ENCODE results near the gene ZNF516. TPM values are rescaled to one million over a fixed set of nuclear protein-coding genes. Genes with fewer than 3 reads are reported as not detected.

The ZNF516 gene
- total and polyA plus RNA-seq, 7 donors = 2.4 to 20.6 (median 9.6) TPM

DNA sequence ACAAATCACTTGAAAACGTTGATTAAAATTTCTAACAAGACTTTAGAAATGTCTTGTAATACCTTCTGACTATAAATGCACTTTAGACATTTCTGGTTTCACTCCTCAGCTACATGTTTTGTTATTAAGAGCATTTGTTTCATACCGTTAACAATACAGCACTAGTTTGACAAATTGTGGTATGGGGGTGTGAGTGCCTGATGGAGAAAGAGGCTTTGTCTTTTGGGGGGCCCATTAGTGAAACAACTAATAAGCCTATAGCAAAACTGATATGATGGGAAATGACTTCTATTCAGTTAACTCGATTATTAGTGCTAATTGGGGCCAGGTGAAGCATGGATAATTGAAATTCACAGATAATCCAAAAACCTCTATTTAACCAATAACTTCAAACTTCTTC, 30.9 kb upstream of the ZNF516 start:
- WGBS, 3 donors = 53 to 62% (median 54%) methylated on average over 3 of the region's 3 CpGs
- H3K36me3 ChIP-seq (ENCODE audit: insufficient read depth in 1 of 2, low read depth in 1 of 2) = no peaks in the 10 kb centered on the region
- peaks cover 21% of the 10 kb centered on the region for H3K4me1 ChIP-seq
- intact Hi-C loops (cut with DNase I) = loop anchor here in 1 of 2 donors (10.0 kb wide), 1 partner anchor 89 kb away; no protein-coding TSS in a partner anchor
- H3K4me3 ChIP-seq = no peak overlapping the region
- DNase-seq = no peak
- no peak for ATAC-seq
- H3K27ac ChIP-seq = peak overlapping the region; percentile 3
- H3K9me3 ChIP-seq = no peaks in the 10 kb centered on the region
- TF ChIP-seq, protein P1, sequence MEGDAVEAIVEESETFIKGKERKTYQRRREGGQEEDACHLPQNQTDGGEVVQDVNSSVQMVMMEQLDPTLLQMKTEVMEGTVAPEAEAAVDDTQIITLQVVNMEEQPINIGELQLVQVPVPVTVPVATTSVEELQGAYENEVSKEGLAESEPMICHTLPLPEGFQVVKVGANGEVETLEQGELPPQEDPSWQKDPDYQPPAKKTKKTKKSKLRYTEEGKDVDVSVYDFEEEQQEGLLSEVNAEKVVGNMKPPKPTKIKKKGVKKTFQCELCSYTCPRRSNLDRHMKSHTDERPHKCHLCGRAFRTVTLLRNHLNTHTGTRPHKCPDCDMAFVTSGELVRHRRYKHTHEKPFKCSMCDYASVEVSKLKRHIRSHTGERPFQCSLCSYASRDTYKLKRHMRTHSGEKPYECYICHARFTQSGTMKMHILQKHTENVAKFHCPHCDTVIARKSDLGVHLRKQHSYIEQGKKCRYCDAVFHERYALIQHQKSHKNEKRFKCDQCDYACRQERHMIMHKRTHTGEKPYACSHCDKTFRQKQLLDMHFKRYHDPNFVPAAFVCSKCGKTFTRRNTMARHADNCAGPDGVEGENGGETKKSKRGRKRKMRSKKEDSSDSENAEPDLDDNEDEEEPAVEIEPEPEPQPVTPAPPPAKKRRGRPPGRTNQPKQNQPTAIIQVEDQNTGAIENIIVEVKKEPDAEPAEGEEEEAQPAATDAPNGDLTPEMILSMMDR (IDR thresholded peaks at IDR 0.05) = no peak
- peaks cover 0 to 37% (median 2%) of the 10 kb centered on the region in 3 donors for H3K27me3 ChIP-seq (ENCODE audit: insufficient read depth in 3 of 3, low read length in 2 of 3)

DNA sequence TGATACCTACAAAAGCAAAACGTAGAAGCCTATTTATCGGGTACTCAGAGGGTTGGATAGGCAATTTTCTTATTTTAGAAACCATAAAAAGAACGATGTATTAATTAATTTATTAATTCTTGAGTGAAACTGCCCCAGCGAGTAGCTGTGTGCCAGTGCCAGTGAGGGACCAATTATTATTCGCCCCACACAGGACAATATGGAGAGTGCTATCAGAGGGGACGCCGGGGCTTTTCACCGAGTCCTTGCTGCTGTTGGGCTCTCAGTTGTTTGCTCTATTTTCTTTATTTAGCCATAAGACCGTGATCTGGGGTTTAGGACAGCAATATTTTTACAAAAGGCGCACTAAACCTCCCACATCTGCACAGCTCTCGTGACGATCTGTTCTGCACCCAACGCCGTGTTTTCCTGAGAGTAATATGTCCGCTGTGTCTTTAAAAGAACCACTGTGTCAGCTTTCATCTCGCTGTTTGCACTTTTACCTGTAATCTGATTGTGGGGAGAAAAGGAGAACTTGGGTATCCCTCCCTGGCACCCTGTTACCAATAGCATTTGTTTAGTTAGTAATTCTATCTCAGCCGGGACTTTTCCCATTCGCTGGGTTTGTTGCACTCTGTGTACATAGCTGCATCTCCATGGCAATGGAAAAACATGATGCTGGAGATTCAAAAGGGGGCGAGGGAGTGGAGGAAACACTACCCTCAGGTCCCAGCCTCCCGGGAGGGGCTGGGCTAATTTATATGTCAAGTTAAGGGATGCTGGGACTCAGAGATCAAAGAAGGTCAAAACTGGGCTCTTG, 30.1 kb upstream of the ZNF516 start:
- Histone ChIP-seq H3K9me3 (no peaks in the 10 kb centered on the region), H3K27ac (peak overlapping the region; percentile 3), H3K4me3 (peak overlapping the region; percentile 66), H3K36me3 (ENCODE audit: insufficient read depth in 1 of 2, low read depth in 1 of 2) (no peaks in the 10 kb centered on the region), H3K4me1 (peaks cover 21% of the 10 kb centered on the region), H3K27me3 (ENCODE audit: insufficient read depth in 3 of 3, low read length in 2 of 3) (peaks cover 0 to 37% (median 2%) of the 10 kb centered on the region in 3 donors)
- 10 to 17% (median 11%) methylated on average over 20 of the region's 20 CpGs for WGBS, 3 donors
- intact Hi-C loops (cut with DNase I) = loop anchor here in 1 of 2 donors (10.0 kb wide), 1 partner anchor 90 kb away; no protein-coding TSS in a partner anchor
- TF ChIP-seq, protein P1 (IDR thresholded peaks at IDR 0.05) = no peak
- DNase-seq = no peak
- peak in 1 of 4 donors; percentile 50 for ATAC-seq

DNA sequence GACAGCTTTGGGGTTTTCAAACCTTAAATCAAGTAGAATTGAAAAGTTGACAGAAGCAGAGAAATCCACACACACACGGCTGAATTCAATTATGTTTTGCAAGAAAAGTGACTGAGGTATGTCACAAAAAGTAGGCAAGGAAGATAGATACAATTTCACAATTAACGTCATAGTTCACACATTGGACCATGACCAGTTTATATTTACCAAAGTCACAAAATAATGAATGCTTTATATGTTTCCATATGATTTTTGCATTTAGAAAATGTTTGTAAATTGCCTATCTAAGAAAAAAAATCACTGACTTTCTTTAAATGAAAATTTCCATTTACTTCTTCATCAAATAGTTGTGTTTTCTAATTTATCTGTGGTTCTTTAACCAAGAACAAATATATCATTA, 29.4 kb upstream of the ZNF516 start:
- Histone ChIP-seq H3K4me3 (peak overlapping the region; percentile 66), H3K36me3 (ENCODE audit: insufficient read depth in 1 of 2, low read depth in 1 of 2) (no peaks in the 10 kb centered on the region), H3K4me1 (peaks cover 21% of the 10 kb centered on the region), H3K27me3 (ENCODE audit: insufficient read depth in 3 of 3, low read length in 2 of 3) (peaks cover 0 to 39% (median 2%) of the 10 kb centered on the region in 3 donors), H3K9me3 (no peaks in the 10 kb centered on the region), H3K27ac (peak overlapping the region; percentile 3)
- 59 to 74% (median 66%) methylated on average over 2 of the region's 2 CpGs for WGBS, 3 donors
- TF ChIP-seq, protein P1 (IDR thresholded peaks at IDR 0.05) = no peak
- DNase-seq (no peak), ATAC-seq (no peak)
- intact Hi-C loops (cut with DNase I) = loop anchor here in 1 of 2 donors (10.0 kb wide), 1 partner anchor 90 kb away; no protein-coding TSS in a partner anchor

DNA sequence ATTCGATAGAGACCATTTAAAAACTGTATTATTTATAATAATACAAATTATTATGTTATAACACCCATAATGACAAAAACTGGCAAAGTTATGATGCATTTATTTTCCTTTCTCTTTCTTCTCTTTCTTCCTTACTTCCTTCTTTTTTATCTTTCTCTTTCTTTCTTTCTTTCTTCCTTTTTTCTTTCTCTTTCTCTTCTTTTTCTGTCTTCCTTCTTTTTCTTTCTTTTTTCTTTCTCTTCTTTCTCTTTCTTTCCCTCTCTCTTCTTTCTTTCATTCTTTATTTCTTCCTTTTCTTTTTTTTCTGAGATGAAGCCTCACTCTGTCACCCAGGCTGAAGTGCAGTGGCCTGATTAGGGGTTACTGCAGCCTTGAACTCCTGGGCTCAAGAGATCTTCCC, 27.5 kb upstream of the ZNF516 start:
- no peaks in the 10 kb centered on the region for H3K9me3 ChIP-seq
- 64 to 91% (median 83%) methylated on average over 1 of the region's 1 CpG for WGBS, 3 donors
- intact Hi-C loops (cut with DNase I) = loop anchor here in 1 of 2 donors (10.0 kb wide), 1 partner anchor 92 kb away; no protein-coding TSS in a partner anchor
- peak overlapping the region; percentile 74 for H3K27ac ChIP-seq
- TF ChIP-seq, protein P1 (IDR thresholded peaks at IDR 0.05) = no peak
- peaks cover 0 to 25% (median 2%) of the 10 kb centered on the region in 3 donors for H3K27me3 ChIP-seq (ENCODE audit: insufficient read depth in 3 of 3, low read length in 2 of 3)
- peaks cover 11% of the 10 kb centered on the region for H3K4me1 ChIP-seq
- peak overlapping the region; percentile 29 for H3K4me3 ChIP-seq
- DNase-seq (no peak), ATAC-seq (no peak)
- H3K36me3 ChIP-seq (ENCODE audit: insufficient read depth in 1 of 2, low read depth in 1 of 2) = no peaks in the 10 kb centered on the region

Data from psoas muscle (tissue), 8 donors.